Midbrain (tissue), 1 donor: ENCODE measurements around the gene LRRK2.
"Not testable (repeated sequence)": the region's sequence is repeated elsewhere in the genome, so short reads cannot be mapped to it uniquely, and the experiment has no call there.

Experiments
- DNase-seq: peaks from one replicate; lab custom pipeline; 2025; lab: John Stamatoyannopoulos, UW

The LRRK2 gene

GRCh38 chr12:40212566-40212965 lies 12.2 kb upstream of the LRRK2 start:
- DNase-seq = no peak

GRCh38 chr12:40215982-40216381 lies 8.8 kb upstream of the LRRK2 start:
- no peak for DNase-seq

GRCh38 chr12:40216516-40217288 lies 8.1 kb upstream of the LRRK2 start:
- no peak for DNase-seq

- DNase-seq = no peak
Observed at GRCh38 chr12:40219760-40220159, 5.0 kb upstream of the LRRK2 start.

- no peak for DNase-seq
Observed at GRCh38 chr12:40222247-40222646, 2.5 kb upstream of the LRRK2 start.

- no peak for DNase-seq
Observed at GRCh38 chr12:40223646-40224045, 1.2 kb upstream of the LRRK2 start.

- DNase-seq = no peak
Observed at GRCh38 chr12:40225337-40225983, 663 bp downstream of the LRRK2 start.

- no peak for DNase-seq
Observed at GRCh38 chr12:40225984-40226602, 1.3 kb downstream of the LRRK2 start.

GRCh38 chr12:40226705-40227104 lies 1.9 kb downstream of the LRRK2 start:
- DNase-seq = peak; percentile 3

GRCh38 chr12:40227447-40227846 lies 2.6 kb downstream of the LRRK2 start:
- DNase-seq = no peak

GRCh38 chr12:40228727-40229126 lies 3.9 kb downstream of the LRRK2 start:
- no peak for DNase-seq

GRCh38 chr12:40229690-40230651 lies 5.2 kb downstream of the LRRK2 start:
- no peak for DNase-seq

- DNase-seq = no peak
Observed at GRCh38 chr12:40232602-40233001, 7.8 kb downstream of the LRRK2 start.

- DNase-seq = no peak
Observed at GRCh38 chr12:40233741-40234367, 9.1 kb downstream of the LRRK2 start.

- DNase-seq = no peak
Observed at GRCh38 chr12:40236357-40236850, 11.6 kb downstream of the LRRK2 start.

GRCh38 chr12:40238266-40238902 lies 13.6 kb downstream of the LRRK2 start:
- DNase-seq = no peak

GRCh38 chr12:40238979-40239378 lies 14.2 kb downstream of the LRRK2 start:
- DNase-seq = no peak

GRCh38 chr12:40240779-40241178 lies 16.0 kb downstream of the LRRK2 start:
- no peak for DNase-seq

GRCh38 chr12:40241741-40242140 lies 16.9 kb downstream of the LRRK2 start:
- no peak for DNase-seq

GRCh38 chr12:40244526-40245156 lies 19.8 kb downstream of the LRRK2 start:
- not testable (repeated sequence) for DNase-seq
